ENCODE data around the gene SCRN1. TPM values are rescaled to one million over a fixed set of nuclear protein-coding genes. Genes with fewer than 3 reads are reported as not detected.

Gene SCRN1
- total RNA-seq, 2 donors from 2014 or later, result 20.4 to 30.4 TPM

GRCh38 chr7:29898301-29898700 is 91.3 kb downstream of the SCRN1 start:
- WGBS, 2 donors, result 70 to 81% methylated on average over 5 of the region's 5 CpGs
- ATAC-seq, result no peak
- no peak overlapping the region for H3K4me3 ChIP-seq
- intact Hi-C loops (cut with DNase I), result no loop called here
- H3K27me3 ChIP-seq, result no peaks in the 10 kb centered on the region
- H3K4me1 ChIP-seq, result no peaks in the 10 kb centered on the region
- H3K36me3 ChIP-seq (replicated peaks in 1 of 2; ENCODE audit: insufficient read depth in 1 of 2, low read depth in 2 of 2), result no peaks in the 10 kb centered on the region
- TF ChIP-seq, protein P1, sequence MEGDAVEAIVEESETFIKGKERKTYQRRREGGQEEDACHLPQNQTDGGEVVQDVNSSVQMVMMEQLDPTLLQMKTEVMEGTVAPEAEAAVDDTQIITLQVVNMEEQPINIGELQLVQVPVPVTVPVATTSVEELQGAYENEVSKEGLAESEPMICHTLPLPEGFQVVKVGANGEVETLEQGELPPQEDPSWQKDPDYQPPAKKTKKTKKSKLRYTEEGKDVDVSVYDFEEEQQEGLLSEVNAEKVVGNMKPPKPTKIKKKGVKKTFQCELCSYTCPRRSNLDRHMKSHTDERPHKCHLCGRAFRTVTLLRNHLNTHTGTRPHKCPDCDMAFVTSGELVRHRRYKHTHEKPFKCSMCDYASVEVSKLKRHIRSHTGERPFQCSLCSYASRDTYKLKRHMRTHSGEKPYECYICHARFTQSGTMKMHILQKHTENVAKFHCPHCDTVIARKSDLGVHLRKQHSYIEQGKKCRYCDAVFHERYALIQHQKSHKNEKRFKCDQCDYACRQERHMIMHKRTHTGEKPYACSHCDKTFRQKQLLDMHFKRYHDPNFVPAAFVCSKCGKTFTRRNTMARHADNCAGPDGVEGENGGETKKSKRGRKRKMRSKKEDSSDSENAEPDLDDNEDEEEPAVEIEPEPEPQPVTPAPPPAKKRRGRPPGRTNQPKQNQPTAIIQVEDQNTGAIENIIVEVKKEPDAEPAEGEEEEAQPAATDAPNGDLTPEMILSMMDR (IDR thresholded peaks at IDR 0.05), result no peak
- no peak for TF ChIP-seq POLR2A (IDR thresholded peaks at IDR 0.05)
- no peak overlapping the region for H3K27ac ChIP-seq
- DNase-seq, result no peak
- no peaks in the 10 kb centered on the region for H3K9me3 ChIP-seq

GRCh38 chr7:29896685-29897411 is 92.8 kb downstream of the SCRN1 start:
- no peak for ATAC-seq
- WGBS, 2 donors, result 94 to 98% methylated on average over 2 of the region's 2 CpGs
- intact Hi-C loops (cut with DNase I), result no loop called here

DNA sequence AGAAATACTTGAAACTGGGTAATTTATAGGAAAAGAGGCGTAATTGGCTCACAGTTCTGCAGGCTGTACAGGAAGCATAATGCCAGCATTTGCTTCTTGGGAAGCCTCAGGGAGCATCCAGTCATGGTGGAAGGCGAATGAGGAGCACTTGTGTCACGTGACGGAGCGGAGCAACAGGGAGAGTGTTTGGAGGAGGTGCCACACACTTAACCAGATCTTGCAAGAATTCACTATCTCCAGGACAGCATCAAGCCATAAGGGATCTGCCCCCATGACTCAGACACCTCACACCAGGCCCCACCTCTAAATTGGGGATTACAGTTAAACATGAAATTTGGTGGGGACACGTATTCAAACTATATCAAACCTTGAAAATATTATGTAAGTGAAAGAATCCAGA is 94.0 kb downstream of the SCRN1 start:
- H3K27ac ChIP-seq, result no peak overlapping the region

More at GRCh38 chr7:29896685-29897411, 92.8 kb downstream of the SCRN1 start:
- no peak overlapping the region for H3K27ac ChIP-seq
- no peak for TF ChIP-seq POLR2A (IDR thresholded peaks at IDR 0.05)
- TF ChIP-seq, protein P1 (IDR thresholded peaks at IDR 0.05), result no peak
- no peaks in the 10 kb centered on the region for H3K27me3 ChIP-seq
- DNase-seq, result no peak
- no peaks in the 10 kb centered on the region for H3K36me3 ChIP-seq (replicated peaks in 1 of 2; ENCODE audit: insufficient read depth in 1 of 2, low read depth in 2 of 2)
- H3K4me1 ChIP-seq, result no peaks in the 10 kb centered on the region
- no peaks in the 10 kb centered on the region for H3K9me3 ChIP-seq
- H3K4me3 ChIP-seq, result no peak overlapping the region

DNA sequence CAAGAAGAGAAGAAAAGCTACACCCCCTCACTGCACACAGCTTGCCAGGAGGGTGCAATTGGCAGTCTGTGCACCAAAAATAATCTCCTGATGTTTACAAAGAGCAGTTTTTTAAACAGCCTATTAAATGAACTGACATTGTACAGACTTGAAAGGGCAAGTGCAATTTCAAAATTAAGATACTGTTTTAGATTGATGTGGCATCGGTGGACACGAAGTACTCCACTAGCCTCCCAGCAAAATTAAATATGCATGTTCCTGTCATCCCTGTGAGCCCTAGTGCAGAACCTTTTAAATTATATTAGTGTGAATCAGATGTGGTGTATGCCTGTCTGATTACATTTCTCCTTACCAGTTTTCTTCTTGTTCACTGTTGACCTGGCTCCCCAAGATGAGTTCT is 95.3 kb downstream of the SCRN1 start:
- Histone ChIP-seq H3K4me1 (no peaks in the 10 kb centered on the region), H3K36me3 (replicated peaks in 1 of 2; ENCODE audit: insufficient read depth in 1 of 2, low read depth in 2 of 2) (no peaks in the 10 kb centered on the region), H3K9me3 (no peaks in the 10 kb centered on the region), H3K27ac (no peak overlapping the region), H3K27me3 (no peaks in the 10 kb centered on the region), H3K4me3 (no peak overlapping the region)
- intact Hi-C loops (cut with DNase I), result no loop called here
- WGBS, 2 donors, result 72 to 79% methylated on average over 2 of the region's 2 CpGs
- ATAC-seq, result no peak
- no peak for DNase-seq
- TF ChIP-seq, protein P1 (IDR thresholded peaks at IDR 0.05), result no peak
- TF ChIP-seq POLR2A (IDR thresholded peaks at IDR 0.05), result no peak

More for the DNA sequence above, 94.0 kb downstream of the SCRN1 start:
- TF ChIP-seq POLR2A (IDR thresholded peaks at IDR 0.05), result no peak
- TF ChIP-seq, protein P1 (IDR thresholded peaks at IDR 0.05), result no peak
- no peak for DNase-seq
- 78 to 87% methylated on average over 6 of the region's 6 CpGs for WGBS, 2 donors
- Histone ChIP-seq H3K9me3 (no peaks in the 10 kb centered on the region), H3K36me3 (replicated peaks in 1 of 2; ENCODE audit: insufficient read depth in 1 of 2, low read depth in 2 of 2) (no peaks in the 10 kb centered on the region), H3K27me3 (no peaks in the 10 kb centered on the region), H3K4me1 (no peaks in the 10 kb centered on the region), H3K4me3 (no peak overlapping the region)
- no peak for ATAC-seq
- intact Hi-C loops (cut with DNase I), result no loop called here
